ENCODE data around the gene GATA2.

The GATA2 gene

GRCh38 chr3:128492671-128493569 is at the start of gene GATA2:
Gene GATA2 (minus strand): TSS chr3:128493201. CDS start chr3:128487031, 6,170 bp downstream.
- Histone ChIP-seq H3K27ac (ENCODE audit: low read depth, low read length) (no peak within 1 kb of the TSS), H3K36me3 (ENCODE audit: control insufficient read depth, insufficient read depth, low read length) (no peaks in the 10 kb centered on the region), H3K4me1 (ENCODE audit: control insufficient read depth, insufficient read depth, low read length) (peaks cover 31% of the 10 kb centered on the region), H3K9me3 (ENCODE audit: control insufficient read depth, insufficient read depth, low read length) (no peaks in the 10 kb centered on the region), H3K9ac (ENCODE audit: low read depth, low read length) (no peak within 1 kb of the TSS), H3K27me3 (ENCODE audit: control insufficient read depth, insufficient read depth, low read length) (peaks cover 98% of the 10 kb centered on the region), H3K4me3 (ENCODE audit: low read depth, low read length) (peak within 1 kb of the TSS; percentile 15; the same call in 1 of the 2 replicates)

GRCh38 chr3:128541246-128541645 is 48.2 kb upstream of the GATA2 start:
- Histone ChIP-seq H3K27ac (ENCODE audit: low read depth, low read length) (no peak overlapping the region), H3K36me3 (ENCODE audit: control insufficient read depth, insufficient read depth, low read length) (no peaks in the 10 kb centered on the region), H3K9me3 (ENCODE audit: control insufficient read depth, insufficient read depth, low read length) (no peaks in the 10 kb centered on the region), H3K27me3 (ENCODE audit: control insufficient read depth, insufficient read depth, low read length) (peaks cover 7% of the 10 kb centered on the region; the same call in 1 of the 2 replicates), H3K9ac (ENCODE audit: low read depth, low read length) (no peak overlapping the region), H3K4me1 (ENCODE audit: control insufficient read depth, insufficient read depth, low read length) (no peaks in the 10 kb centered on the region), H3K4me3 (ENCODE audit: low read depth, low read length) (no peak overlapping the region)

- Histone ChIP-seq H3K4me1 (ENCODE audit: control insufficient read depth, insufficient read depth, low read length) (no peaks in the 10 kb centered on the region), H3K27ac (ENCODE audit: low read depth, low read length) (no peak overlapping the region), H3K4me3 (ENCODE audit: low read depth, low read length) (no peak overlapping the region), H3K27me3 (ENCODE audit: control insufficient read depth, insufficient read depth, low read length) (peaks cover 7% of the 10 kb centered on the region; the same call in 1 of the 2 replicates), H3K36me3 (ENCODE audit: control insufficient read depth, insufficient read depth, low read length) (no peaks in the 10 kb centered on the region), H3K9ac (ENCODE audit: low read depth, low read length) (no peak overlapping the region), H3K9me3 (ENCODE audit: control insufficient read depth, insufficient read depth, low read length) (no peaks in the 10 kb centered on the region)
Observed at GRCh38 chr3:128539376-128539775, 46.4 kb upstream of the GATA2 start.

- H3K4me3 ChIP-seq (ENCODE audit: low read depth, low read length), result no peak overlapping the region
- no peak overlapping the region for H3K27ac ChIP-seq (ENCODE audit: low read depth, low read length)
- H3K4me1 ChIP-seq (ENCODE audit: control insufficient read depth, insufficient read depth, low read length), result peaks cover 6% of the 10 kb centered on the region; the same call in 1 of the 2 replicates
- H3K9ac ChIP-seq (ENCODE audit: low read depth, low read length), result no peak overlapping the region
- peaks cover 7% of the 10 kb centered on the region; the same call in 1 of the 2 replicates for H3K27me3 ChIP-seq (ENCODE audit: control insufficient read depth, insufficient read depth, low read length)
- H3K36me3 ChIP-seq (ENCODE audit: control insufficient read depth, insufficient read depth, low read length), result no peaks in the 10 kb centered on the region
- H3K9me3 ChIP-seq (ENCODE audit: control insufficient read depth, insufficient read depth, low read length), result no peaks in the 10 kb centered on the region
Observed at GRCh38 chr3:128537091-128537703, 44.2 kb upstream of the GATA2 start.

GRCh38 chr3:128532012-128532983 is 39.3 kb upstream of the GATA2 start:
- Histone ChIP-seq H3K27me3 (ENCODE audit: control insufficient read depth, insufficient read depth, low read length) (no peaks in the 10 kb centered on the region; the same call in 1 of the 2 replicates), H3K9me3 (ENCODE audit: control insufficient read depth, insufficient read depth, low read length) (no peaks in the 10 kb centered on the region), H3K4me1 (ENCODE audit: control insufficient read depth, insufficient read depth, low read length) (peaks cover 7% of the 10 kb centered on the region; the same call in 1 of the 2 replicates), H3K9ac (ENCODE audit: low read depth, low read length) (no peak overlapping the region), H3K36me3 (ENCODE audit: control insufficient read depth, insufficient read depth, low read length) (no peaks in the 10 kb centered on the region), H3K27ac (ENCODE audit: low read depth, low read length) (no peak overlapping the region), H3K4me3 (ENCODE audit: low read depth, low read length) (no peak overlapping the region)

- no peaks in the 10 kb centered on the region for H3K36me3 ChIP-seq (ENCODE audit: control insufficient read depth, insufficient read depth, low read length)
- H3K9ac ChIP-seq (ENCODE audit: low read depth, low read length), result no peak overlapping the region
- H3K4me3 ChIP-seq (ENCODE audit: low read depth, low read length), result no peak overlapping the region
- no peaks in the 10 kb centered on the region for H3K4me1 ChIP-seq (ENCODE audit: control insufficient read depth, insufficient read depth, low read length)
- H3K9me3 ChIP-seq (ENCODE audit: control insufficient read depth, insufficient read depth, low read length), result no peaks in the 10 kb centered on the region
- H3K27me3 ChIP-seq (ENCODE audit: control insufficient read depth, insufficient read depth, low read length), result peaks cover 7% of the 10 kb centered on the region
- H3K27ac ChIP-seq (ENCODE audit: low read depth, low read length), result no peak overlapping the region
Observed at GRCh38 chr3:128524374-128525299, 31.6 kb upstream of the GATA2 start.

- Histone ChIP-seq H3K27ac (ENCODE audit: low read depth, low read length) (no peak overlapping the region), H3K9me3 (ENCODE audit: control insufficient read depth, insufficient read depth, low read length) (no peaks in the 10 kb centered on the region), H3K27me3 (ENCODE audit: control insufficient read depth, insufficient read depth, low read length) (peaks cover 7% of the 10 kb centered on the region), H3K4me1 (ENCODE audit: control insufficient read depth, insufficient read depth, low read length) (no peaks in the 10 kb centered on the region), H3K9ac (ENCODE audit: low read depth, low read length) (no peak overlapping the region), H3K4me3 (ENCODE audit: low read depth, low read length) (no peak overlapping the region), H3K36me3 (ENCODE audit: control insufficient read depth, insufficient read depth, low read length) (no peaks in the 10 kb centered on the region)
Observed at GRCh38 chr3:128523591-128523990, 30.6 kb upstream of the GATA2 start.

- no peak overlapping the region for H3K4me3 ChIP-seq (ENCODE audit: low read depth, low read length)
- no peaks in the 10 kb centered on the region for H3K36me3 ChIP-seq (ENCODE audit: control insufficient read depth, insufficient read depth, low read length)
- no peak overlapping the region for H3K27ac ChIP-seq (ENCODE audit: low read depth, low read length)
- peaks cover 7% of the 10 kb centered on the region for H3K27me3 ChIP-seq (ENCODE audit: control insufficient read depth, insufficient read depth, low read length)
- H3K9me3 ChIP-seq (ENCODE audit: control insufficient read depth, insufficient read depth, low read length), result no peaks in the 10 kb centered on the region
- no peak overlapping the region for H3K9ac ChIP-seq (ENCODE audit: low read depth, low read length)
- no peaks in the 10 kb centered on the region for H3K4me1 ChIP-seq (ENCODE audit: control insufficient read depth, insufficient read depth, low read length)
Observed at GRCh38 chr3:128521715-128522114, 28.7 kb upstream of the GATA2 start.

- H3K9ac ChIP-seq (ENCODE audit: low read depth, low read length), result no peak overlapping the region
- no peak overlapping the region for H3K27ac ChIP-seq (ENCODE audit: low read depth, low read length)
- no peaks in the 10 kb centered on the region for H3K36me3 ChIP-seq (ENCODE audit: control insufficient read depth, insufficient read depth, low read length)
- no peak overlapping the region for H3K4me3 ChIP-seq (ENCODE audit: low read depth, low read length)
- no peaks in the 10 kb centered on the region for H3K4me1 ChIP-seq (ENCODE audit: control insufficient read depth, insufficient read depth, low read length)
- 0 out of 2 replicates have a peak, but pooled peaks cover 4% of the 10 kb centered on the region for H3K9me3 ChIP-seq (ENCODE audit: control insufficient read depth, insufficient read depth, low read length)
- H3K27me3 ChIP-seq (ENCODE audit: control insufficient read depth, insufficient read depth, low read length), result peaks cover 7% of the 10 kb centered on the region
Observed at GRCh38 chr3:128518587-128519490, 25.8 kb upstream of the GATA2 start.
